Fibroblast of lung (primary cell): Measurements from ENCODE around the gene ACBD6. TPM values are rescaled to one million over a fixed set of nuclear protein-coding genes. Genes with fewer than 3 reads are reported as not detected.
A peak's percentile ranks its signal among the peaks of the same experiment; 100 is the strongest.

Source experiments
- DNase-seq, 2 donors: peaks; one replicate each; pipeline versions ENCODE4 v3.0.0 to v3.0.0-alpha.2; 2010; ENCODE audit warnings: low read depth in 2 of 2
- H2AFZ ChIP-seq: 2 replicates; pipeline ENCODE4 v1.5.1; 2012; ENCODE audit warnings: low read length, control low read depth, inconsistent platforms
- H3K27ac ChIP-seq: 2 replicates; pipeline ENCODE4 v1.5.1; 2011; ENCODE audit warnings: low read length, control low read depth; ENCODE audit not compliant: insufficient read depth
- H3K27me3 ChIP-seq: 2 replicates; pipeline ENCODE4 v1.5.1; 2011; ENCODE audit warnings: mild to moderate bottlenecking, low read length; ENCODE audit not compliant: control insufficient read depth, insufficient read depth
- H3K36me3 ChIP-seq: 2 replicates; pipeline ENCODE4 v1.5.1; 2011; ENCODE audit warnings: low read length; ENCODE audit not compliant: control insufficient read depth, insufficient read depth
- H3K4me1 ChIP-seq: 2 replicates; pipeline ENCODE4 v1.5.1; 2011; ENCODE audit warnings: low read length; ENCODE audit not compliant: control insufficient read depth, insufficient read depth; ENCODE audit errors: extremely low read depth
- H3K4me2 ChIP-seq: 2 replicates; pipeline ENCODE4 v1.5.1; 2011; ENCODE audit warnings: low read length, control low read depth; ENCODE audit not compliant: insufficient read depth; ENCODE audit errors: extremely low read depth
- H3K4me3 ChIP-seq, 4 experiments: fragments of 200-600 bp in 1 of 4; sonication (generic) in 1 of 4; replicated peaks in 1 of 4; 2 replicates each; pipeline ENCODE4 v1.5.1; 2011 to 2016; ENCODE audit warnings: low read length in 4 of 4, low read depth in 3 of 4, mild to moderate bottlenecking in 3 of 4, control low read depth in 2 of 4, inconsistent platforms in 1 of 4, mixed read lengths in 1 of 4; ENCODE audit not compliant: insufficient read depth in 1 of 4; ENCODE audit errors: control extremely low read depth in 1 of 4
- H3K79me2 ChIP-seq: 2 replicates; pipeline ENCODE4 v1.5.1; 2012; ENCODE audit warnings: mild to moderate bottlenecking, low read length, inconsistent platforms; ENCODE audit not compliant: control insufficient read depth, insufficient read depth
- H3K9ac ChIP-seq: 2 replicates; pipeline ENCODE4 v1.5.1; 2011; ENCODE audit warnings: mild to moderate bottlenecking, low read length, control low read depth; ENCODE audit not compliant: insufficient read depth
- H3K9me3 ChIP-seq: 2 replicates; pipeline ENCODE4 v1.5.1; 2012; ENCODE audit warnings: low read depth, low read length; ENCODE audit not compliant: control insufficient read depth, insufficient read depth
- H4K20me1 ChIP-seq: 2 replicates; pipeline ENCODE4 v1.5.1; 2011; ENCODE audit warnings: low read length; ENCODE audit not compliant: control insufficient read depth, insufficient read depth; ENCODE audit errors: extremely low read depth
- EZH2 ChIP-seq: IDR thresholded peaks from 2 replicates; pipeline ENCODE4 v1.5.1; 2012; ENCODE audit warnings: low read length, control low read depth, mild to moderate bottlenecking; ENCODE audit errors: missing control alignments
- polyA plus RNA-seq, 2 donors: library from polyadenylated mRNA; depleted of rRNA in 1 of 2; stranded (reverse) in 1 of 2; unstranded in 1 of 2; fragments of >200 nt; gene quantifications; 2 replicates each; pipeline ENCODE4 v1.2.1, GENCODE V29; 2011 to 2012; ENCODE audit warnings: missing spikeins in 1 of 2
- total RNA-seq: library from RNA; depleted of rRNA; stranded (reverse); fragments of >200 nt; gene quantifications from 2 replicates; pipeline ENCODE4 v1.2.1, GENCODE V29; 2014
- TF ChIP-seq, protein P1 (sequence below), 2 donors: IDR thresholded peaks in 1 of 2; conservative IDR thresholded peaks in 1 of 2; 1 replicate in 1 of 2; 2 replicates in 1 of 2; pipeline ENCODE4 v1.5.1; 2011 to 2012; ENCODE audit warnings: low read length in 2 of 2, control low read depth in 1 of 2, inconsistent platforms in 1 of 2, low read depth in 1 of 2, mild to moderate bottlenecking in 1 of 2

Gene ACBD6
- total and polyA plus RNA-seq, 2 donors (not counting 1 experiment from before 2014, with no cell fraction given), result 63.4 to 78.7 TPM

DNA sequence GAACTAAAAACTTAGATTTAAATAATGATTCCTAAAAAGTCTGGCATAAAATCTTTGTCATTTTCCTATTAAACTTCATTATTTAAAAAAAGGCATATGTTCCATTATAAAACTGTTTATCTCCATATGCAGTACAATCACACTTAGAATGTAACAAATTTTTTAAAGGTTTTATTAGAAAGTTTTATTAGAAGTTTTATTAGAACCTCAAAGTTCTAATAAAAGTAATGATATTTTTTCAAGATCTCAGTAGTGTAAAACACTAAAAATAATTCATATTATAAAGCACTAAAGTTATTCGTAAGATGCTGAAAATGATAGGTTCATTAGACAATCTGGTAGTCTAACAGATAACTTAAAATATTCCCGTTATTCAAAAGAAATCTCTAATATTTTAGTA, 43.6 kb downstream of the ACBD6 start:
- Histone ChIP-seq H4K20me1 (no peaks in the 10 kb centered on the region), H3K9me3 (no peaks in the 10 kb centered on the region), H3K4me2 (no peak overlapping the region), H3K9ac (no peak overlapping the region), H2AFZ (no peak overlapping the region), H3K79me2 (no peaks in the 10 kb centered on the region), H3K36me3 (no peaks in the 10 kb centered on the region), H3K4me3 (no peak overlapping the region), H3K27ac (no peak overlapping the region), H3K4me1 (no peaks in the 10 kb centered on the region), H3K27me3 (no peaks in the 10 kb centered on the region)
- no peak for DNase-seq
- TF ChIP-seq EZH2, result no peak
- TF ChIP-seq, protein P1, sequence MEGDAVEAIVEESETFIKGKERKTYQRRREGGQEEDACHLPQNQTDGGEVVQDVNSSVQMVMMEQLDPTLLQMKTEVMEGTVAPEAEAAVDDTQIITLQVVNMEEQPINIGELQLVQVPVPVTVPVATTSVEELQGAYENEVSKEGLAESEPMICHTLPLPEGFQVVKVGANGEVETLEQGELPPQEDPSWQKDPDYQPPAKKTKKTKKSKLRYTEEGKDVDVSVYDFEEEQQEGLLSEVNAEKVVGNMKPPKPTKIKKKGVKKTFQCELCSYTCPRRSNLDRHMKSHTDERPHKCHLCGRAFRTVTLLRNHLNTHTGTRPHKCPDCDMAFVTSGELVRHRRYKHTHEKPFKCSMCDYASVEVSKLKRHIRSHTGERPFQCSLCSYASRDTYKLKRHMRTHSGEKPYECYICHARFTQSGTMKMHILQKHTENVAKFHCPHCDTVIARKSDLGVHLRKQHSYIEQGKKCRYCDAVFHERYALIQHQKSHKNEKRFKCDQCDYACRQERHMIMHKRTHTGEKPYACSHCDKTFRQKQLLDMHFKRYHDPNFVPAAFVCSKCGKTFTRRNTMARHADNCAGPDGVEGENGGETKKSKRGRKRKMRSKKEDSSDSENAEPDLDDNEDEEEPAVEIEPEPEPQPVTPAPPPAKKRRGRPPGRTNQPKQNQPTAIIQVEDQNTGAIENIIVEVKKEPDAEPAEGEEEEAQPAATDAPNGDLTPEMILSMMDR (conservative IDR thresholded peaks at IDR 0.05 in 1 of 2, IDR thresholded peaks at IDR 0.05 in 1 of 2; ENCODE audit: low read depth in 1 of 2, low read length in 2 of 2), result no peak

DNA sequence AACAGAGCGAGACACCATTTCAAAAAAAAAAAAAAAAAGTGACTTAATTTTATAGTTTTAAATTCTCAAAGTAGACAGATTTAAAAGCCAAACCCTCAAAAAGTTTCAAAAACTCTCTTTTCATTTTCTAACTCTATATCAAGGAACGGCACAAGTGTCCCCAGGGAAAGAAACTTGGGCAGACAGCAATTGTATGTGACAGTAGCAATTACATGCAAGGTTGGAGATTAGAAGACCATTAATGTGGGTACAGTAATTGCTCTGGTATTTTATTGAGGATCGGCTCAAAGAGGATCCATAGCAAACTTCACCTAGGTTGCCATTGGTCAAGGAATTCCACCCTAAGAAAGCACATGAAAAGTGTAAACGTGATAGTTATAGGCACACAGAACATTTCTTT, 46.2 kb downstream of the ACBD6 start:
- H3K9ac ChIP-seq, result no peak overlapping the region
- H3K79me2 ChIP-seq, result no peaks in the 10 kb centered on the region

DNA sequence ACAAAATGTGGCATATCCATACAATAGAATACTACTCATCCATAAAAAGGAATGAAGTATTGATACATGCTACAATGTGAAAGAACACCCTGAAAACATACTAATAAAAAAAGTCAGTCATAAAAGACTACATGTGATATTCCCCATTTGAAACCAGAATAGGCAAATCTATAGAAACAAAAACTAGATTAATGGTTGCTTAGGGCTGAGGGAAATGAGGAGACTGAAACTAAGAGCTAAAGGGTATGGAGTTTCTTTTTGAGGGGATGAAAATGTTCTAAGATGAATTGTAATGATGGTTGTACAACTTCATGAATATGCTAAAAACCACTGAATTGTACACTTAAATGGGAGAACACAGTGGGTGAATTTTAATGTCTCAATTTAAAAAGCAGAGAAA, 50.9 kb downstream of the ACBD6 start:
- Histone ChIP-seq H3K27me3 (no peaks in the 10 kb centered on the region), H4K20me1 (no peaks in the 10 kb centered on the region), H3K27ac (no peak overlapping the region), H3K9me3 (no peaks in the 10 kb centered on the region), H3K9ac (no peak overlapping the region), H3K4me2 (no peak overlapping the region), H3K79me2 (no peaks in the 10 kb centered on the region), H2AFZ (no peak overlapping the region), H3K36me3 (no peaks in the 10 kb centered on the region), H3K4me3 (no peak overlapping the region), H3K4me1 (no peaks in the 10 kb centered on the region)
- no peak for TF ChIP-seq EZH2
- TF ChIP-seq, protein P1 (conservative IDR thresholded peaks at IDR 0.05 in 1 of 2, IDR thresholded peaks at IDR 0.05 in 1 of 2; ENCODE audit: low read depth in 1 of 2, low read length in 2 of 2), result no peak
- DNase-seq, result no peak

More for the DNA sequence above, 46.2 kb downstream of the ACBD6 start:
- Histone ChIP-seq H3K36me3 (no peaks in the 10 kb centered on the region), H3K4me2 (no peak overlapping the region), H3K4me3 (no peak overlapping the region), H4K20me1 (no peaks in the 10 kb centered on the region), H3K9me3 (no peaks in the 10 kb centered on the region), H3K4me1 (no peaks in the 10 kb centered on the region), H3K27me3 (no peaks in the 10 kb centered on the region), H3K27ac (no peak overlapping the region), H2AFZ (no peak overlapping the region)
- TF ChIP-seq EZH2, result no peak
- TF ChIP-seq, protein P1 (conservative IDR thresholded peaks at IDR 0.05 in 1 of 2, IDR thresholded peaks at IDR 0.05 in 1 of 2; ENCODE audit: low read depth in 1 of 2, low read length in 2 of 2), result no peak
- peak in 1 of 2 donors; percentile 16 for DNase-seq
